H1 (cell line): ENCODE results near the gene ATP6V1A. TPM values are rescaled to one million over a fixed set of nuclear protein-coding genes. Genes with fewer than 3 reads are reported as not detected.

Source experiments
- CTCF ChIA-PET: fragments of 300-600 bp; sonication (Branson Sonifier 250); formaldehyde crosslinking; loops from one replicate; lab custom pipeline; 2021; ENCODE audit not compliant: partially characterized antibody; lab: Charles Lee
- POLR2A ChIA-PET: fragments of 300-600 bp; sonication (Branson Sonifier 250); formaldehyde crosslinking; loops from one replicate; lab custom pipeline; 2021; ENCODE audit warnings: inconsistent platforms; ENCODE audit not compliant: partially characterized antibody; lab: Charles Lee
- DNase-seq, 2 experiments: peaks; one replicate each; pipeline versions ENCODE4 v3.0.0 to v3.0.0-alpha.2; 2010 to 2022; ENCODE audit warnings: low spot score in 2 of 2, low read depth in 1 of 2, mixed read lengths in 1 of 2
- FAIRE-seq: peaks from 2 replicates; lab custom pipeline; 2011; peaks lifted over from hg19 to GRCh38; lab: Jason Lieb, UNC
- H2AFZ ChIP-seq: 2 replicates; pipeline ENCODE4 v1.8.1; 2012; ENCODE audit warnings: low read length, inconsistent platforms
- H2AK5ac ChIP-seq: 2 replicates; pipeline ENCODE4 v1.6.1; 2013; ENCODE audit warnings: low read depth, low read length
- H2BK120ac ChIP-seq: replicated peaks from 2 replicates; pipeline ENCODE3; 2013; ENCODE audit warnings: low read depth, low read length, inconsistent platforms
- H2BK12ac ChIP-seq: 2 replicates; pipeline ENCODE4 v1.6.1; 2013; ENCODE audit warnings: low read depth, low read length
- H2BK15ac ChIP-seq: 2 replicates; pipeline ENCODE4 v1.6.1; 2013; ENCODE audit warnings: low read length
- H2BK20ac ChIP-seq: 2 replicates; pipeline ENCODE4 v1.6.1; 2013; ENCODE audit warnings: low read length
- H2BK5ac ChIP-seq: 2 replicates; pipeline ENCODE4 v1.6.1; 2013; ENCODE audit warnings: low read depth, low read length
- H3K14ac ChIP-seq: 2 replicates; pipeline ENCODE4 v1.6.1; 2013; ENCODE audit warnings: inconsistent platforms; ENCODE audit not compliant: insufficient read length
- H3K18ac ChIP-seq: 2 replicates; pipeline ENCODE4 v1.6.1; 2013; ENCODE audit warnings: low read length; ENCODE audit errors: extremely low read depth
- H3K23ac ChIP-seq: 2 replicates; pipeline ENCODE4 v1.6.1; 2013; ENCODE audit warnings: inconsistent platforms; ENCODE audit not compliant: insufficient read length
- H3K23me2 ChIP-seq: 2 replicates; pipeline ENCODE4 v1.6.1; 2013; ENCODE audit warnings: low read depth, low read length
- H3K27ac ChIP-seq: 2 replicates; pipeline ENCODE4 v1.6.1; 2011; ENCODE audit warnings: low read depth, low read length, inconsistent platforms
- H3K27me3 ChIP-seq, 4 experiments: replicated peaks in 1 of 4; 1 replicate in 1 of 4; 2 replicates in 3 of 4; pipeline versions ENCODE4 v1.6.1 to v1.8.1; 2011 to 2013; ENCODE audit warnings: low read length in 3 of 4, mild to moderate bottlenecking in 3 of 4, inconsistent platforms in 2 of 4, mixed read lengths in 2 of 4, moderate library complexity in 1 of 4; ENCODE audit not compliant: control insufficient read depth in 3 of 4, insufficient read depth in 3 of 4; ENCODE audit errors: extremely low read depth in 1 of 4
- H3K36me3 ChIP-seq, 4 experiments: 2 replicates each; pipeline versions ENCODE4 v1.6.1 to v1.8.1; 2011 to 2013; ENCODE audit warnings: mild to moderate bottlenecking in 4 of 4, low read length in 3 of 4, moderate library complexity in 2 of 4, control low read depth in 1 of 4, inconsistent platforms in 1 of 4; ENCODE audit not compliant: insufficient read depth in 4 of 4, control insufficient read depth in 2 of 4
- H3K4ac ChIP-seq: replicated peaks from 2 replicates; pipeline ENCODE3; 2013; ENCODE audit warnings: low read length, low read depth, mixed read lengths, inconsistent platforms; ENCODE audit not compliant: insufficient read length
- H3K4me1 ChIP-seq, 4 experiments: replicated peaks in 1 of 4; 1 replicate in 1 of 4; 2 replicates in 3 of 4; pipeline versions ENCODE4 v1.6.1 to v1.8.1; 2011 to 2013; ENCODE audit warnings: low read length in 3 of 4, inconsistent platforms in 2 of 4, mixed read lengths in 1 of 4; ENCODE audit not compliant: insufficient read depth in 4 of 4, control insufficient read depth in 3 of 4
- H3K4me2 ChIP-seq, 2 experiments: 2 replicates each; pipeline versions ENCODE4 v1.6.1 to v1.8.1; 2011 to 2013; ENCODE audit warnings: low read depth in 2 of 2, low read length in 2 of 2, control low read depth in 1 of 2, inconsistent platforms in 1 of 2, mild to moderate bottlenecking in 1 of 2; ENCODE audit not compliant: insufficient read depth in 1 of 2
- H3K4me3 ChIP-seq, 4 experiments: fragments of 200-600, 300-600 bp in 1 of 4; sonication (generic), shearing (Covaris generic), sonication (Bioruptor Twin) in 1 of 4; 2 replicates each; pipeline versions ENCODE4 v1.5.1 to v1.8.1; 2011 to 2016; ENCODE audit warnings: low read length in 4 of 4, low read depth in 3 of 4, control low read depth in 2 of 4, inconsistent platforms in 2 of 4, mild to moderate bottlenecking in 2 of 4, mixed read lengths in 1 of 4, moderate library complexity in 1 of 4; ENCODE audit not compliant: insufficient read depth in 2 of 4; ENCODE audit errors: extremely low read depth in 1 of 4
- H3K56ac ChIP-seq: replicated peaks from 2 replicates; pipeline ENCODE3; 2013; ENCODE audit warnings: low read depth, mild to moderate bottlenecking, mixed read lengths, low read length, inconsistent platforms; ENCODE audit not compliant: insufficient read length
- H3K79me1 ChIP-seq: 2 replicates; pipeline ENCODE4 v1.6.1; 2013; ENCODE audit warnings: low read depth, low read length, control low read depth
- H3K79me2 ChIP-seq, 2 experiments: 2 replicates each; pipeline versions ENCODE4 v1.6.1 to v1.8.1; 2012 to 2013; ENCODE audit warnings: low read length in 2 of 2, mild to moderate bottlenecking in 2 of 2, inconsistent platforms in 1 of 2; ENCODE audit not compliant: insufficient read depth in 2 of 2, control insufficient read depth in 1 of 2
- H3K9ac ChIP-seq, 4 experiments: replicated peaks in 1 of 4; 1 replicate in 1 of 4; 2 replicates in 3 of 4; pipeline versions ENCODE4 v1.6.1 to v1.8.1; 2011 to 2013; ENCODE audit warnings: low read depth in 3 of 4, low read length in 3 of 4, control low read depth in 2 of 4, mild to moderate bottlenecking in 2 of 4, moderate library complexity in 2 of 4, inconsistent platforms in 1 of 4; ENCODE audit errors: extremely low read depth in 1 of 4
- H3K9me3 ChIP-seq, 2 experiments: 2 replicates each; pipeline versions ENCODE4 v1.6.1 to v1.8.1; 2012 to 2013; ENCODE audit warnings: mild to moderate bottlenecking in 2 of 2, moderate library complexity in 2 of 2, control low read depth in 1 of 2, inconsistent platforms in 1 of 2, low read depth in 1 of 2, low read length in 1 of 2, mixed read lengths in 1 of 2; ENCODE audit not compliant: insufficient read depth in 2 of 2
- H4K20me1 ChIP-seq, 2 experiments: replicated peaks in 1 of 2; 2 replicates each; pipeline versions ENCODE3 to v1.8.1; 2011 to 2013; ENCODE audit warnings: inconsistent platforms in 2 of 2, low read length in 2 of 2, mild to moderate bottlenecking in 1 of 2; ENCODE audit not compliant: insufficient read depth in 2 of 2, control insufficient read depth in 1 of 2
- H4K5ac ChIP-seq: 2 replicates; pipeline ENCODE4 v1.6.1; 2013; ENCODE audit warnings: low read length, low read depth, mixed read lengths, inconsistent platforms; ENCODE audit not compliant: insufficient read length
- H4K8ac ChIP-seq: 2 replicates; pipeline ENCODE4 v1.8.0; 2013; ENCODE audit warnings: mild to moderate bottlenecking, moderate library complexity, low read length, inconsistent platforms; ENCODE audit not compliant: insufficient read depth; ENCODE audit errors: extremely low read depth
- H4K91ac ChIP-seq: replicated peaks from 2 replicates; pipeline ENCODE3; 2013; ENCODE audit warnings: low read length, mixed read lengths, inconsistent platforms; ENCODE audit not compliant: insufficient read length
- KDM1A ChIP-seq: fragments of 200-600, 300-600 bp; sonication (generic); IDR thresholded peaks from 2 replicates; pipeline ENCODE4 v1.7.1; 2016; ENCODE audit warnings: mild to moderate bottlenecking, low read length, borderline replicate concordance
- RAD21 ChIP-seq, 2 experiments: IDR thresholded peaks in 1 of 2; conservative IDR thresholded peaks in 1 of 2; 2 replicates each; pipeline ENCODE4 v1.6.1; 2011; ENCODE audit warnings: low read depth in 2 of 2, low read length in 2 of 2, improper control_type of control experiment in 1 of 2, inconsistent platforms in 1 of 2, mild to moderate bottlenecking in 1 of 2, moderate library complexity in 1 of 2
- WGBS, 2 experiments: shearing (Covaris generic) in 1 of 2; methylation state at CpG; one replicate each; pipeline versions ENCODE4 v1.1.6 to v1.1.7; 2013 to 2015; ENCODE audit warnings: low lambda C conversion rate in 2 of 2, mixed read lengths in 2 of 2, inconsistent platforms in 1 of 2, low coverage in 1 of 2, missing lambda C conversion rate in 1 of 2; ENCODE audit not compliant: insufficient replicate concordance in 2 of 2, insufficient coverage in 1 of 2, insufficient read length in 1 of 2; ENCODE audit errors: extremely low coverage in 1 of 2, missing lambda C conversion rate in 1 of 2; 5-methylcytosine and 5-hydroxymethylcytosine counted together
- polyA plus RNA-seq, 7 experiments: library from polyadenylated mRNA; depleted of rRNA in 3 of 7; stranded (reverse) in 5 of 7; unstranded in 2 of 7; fragments of >200 nt in 5 of 7; fragments of 200-250 nt in 2 of 7; gene quantifications; 1 replicate in 5 of 7; 2 replicates in 1 of 7; 4 replicates in 1 of 7; pipeline versions ENCODE4 v1.2.1 to v1.2.3, GENCODE V29; 2011 to 2013; ENCODE audit warnings: missing spikeins in 2 of 7, mixed read lengths in 2 of 7
- total RNA-seq: library from RNA; stranded (reverse); fragmentation: NEBNext Ultra II Directional; extraction: Animal tissue kit (Norgen Biotek cat#: 25700); gene quantifications from 2 replicates; pipeline ENCODE4 v1.2.1, GENCODE V29; 2021

The ATP6V1A gene
- total and polyA plus RNA-seq, 2 of the 8 experiments (the other 6 are each of a cell fraction or from before 2014, with no cell fraction given), result 15.4 to 90.9 TPM

DNA sequence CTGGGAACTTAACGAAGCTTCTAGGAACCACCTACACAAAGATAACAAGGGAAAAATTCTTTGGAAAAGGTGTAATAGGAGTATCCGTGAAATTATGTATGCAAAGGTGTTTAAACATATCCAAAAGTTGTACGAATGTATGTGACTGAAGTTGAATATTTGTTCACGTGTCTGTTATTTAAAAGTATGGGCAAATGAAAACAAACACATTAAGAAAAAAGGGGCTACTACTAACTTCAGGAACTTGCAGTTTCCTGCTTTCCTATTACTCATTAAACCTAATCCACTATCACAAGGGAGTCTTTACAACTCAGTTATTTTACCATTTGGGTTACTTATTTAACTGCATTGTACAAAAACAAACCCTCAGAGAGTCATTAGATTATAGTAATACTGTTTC lies 57.8 kb downstream of the ATP6V1A start:
- WGBS, 2 experiments, result 89% methylated on average over 4 of the region's 4 CpGs; no CpG with 5 or more reads in 1 of the 2 experiments
- Histone ChIP-seq H3K4ac (no peak overlapping the region), H2BK120ac (no peak overlapping the region), H4K91ac (no peak overlapping the region), H3K23ac (no peak overlapping the region), H3K9ac (no peak overlapping the region), H4K20me1 (no peaks in the 10 kb centered on the region), H2BK15ac (no peak overlapping the region), H3K4me1 (no peaks in the 10 kb centered on the region), H3K27ac (no peak overlapping the region), H2BK20ac (no peak overlapping the region), H3K27me3 (no peaks in the 10 kb centered on the region), H3K79me1 (no peaks in the 10 kb centered on the region), H3K56ac (no peak overlapping the region), H3K14ac (no peak overlapping the region), H3K9me3 (no peaks in the 10 kb centered on the region), H2BK5ac (no peak overlapping the region), H4K8ac (no peak overlapping the region), H2BK12ac (no peak overlapping the region), H3K79me2 (no peaks in the 10 kb centered on the region), H3K4me3 (no peak overlapping the region), H4K5ac (no peak overlapping the region), H3K23me2 (no peaks in the 10 kb centered on the region), H3K4me2 (no peak overlapping the region), H3K18ac (no peak overlapping the region), H3K36me3 (peaks cover 2 to 45% (median 10%) of the 10 kb centered on the region in 4 experiments; a peak in 7 of 8 replicates), H2AK5ac (no peak overlapping the region), H2AFZ (no peak overlapping the region)
- TF ChIP-seq RAD21 (IDR thresholded peaks at IDR 0.05 in 1 of 2, conservative IDR thresholded peaks at IDR 0.05 in 1 of 2; ENCODE audit: low read depth in 2 of 2, low read length in 2 of 2) (no peak), KDM1A (no peak)
- DNase-seq, result no peak
- no peak for FAIRE-seq
- ChIA-PET POLR2A (no interaction called here), CTCF (interaction anchor here (1.2 kb wide), 1 partner anchor 69 kb away, joined by 3 read pairs; no protein-coding TSS in a partner anchor)
